AG20443 (cell line): ENCODE data around the gene IGIP.

Experiments used
- DNase-seq: peaks from one replicate; pipeline ENCODE4 v3.0.0; 2012; ENCODE audit warnings: low spot score, mixed read lengths

The IGIP gene

GRCh38 chr5:140111011-140111858, 14.5 kb upstream of the IGIP start:
- DNase-seq = no peak

- no peak for DNase-seq
These were observed 13.7 kb upstream of the IGIP start for GRCh38 chr5:140111859-140112551.

GRCh38 chr5:140112685-140113179, 13.0 kb upstream of the IGIP start:
- peak; percentile 13 for DNase-seq

- peak; percentile 22 for DNase-seq
These were observed 12.5 kb upstream of the IGIP start for GRCh38 chr5:140113180-140113698.

- peak; percentile 96 for DNase-seq
These were observed 12.0 kb upstream of the IGIP start, which contains the start of gene PURA for GRCh38 chr5:140113699-140114263. PURA (plus strand) TSS chr5:140114109; CDS start chr5:140114182, 73 bp downstream.

- peak; percentile 66 for DNase-seq
These were observed 11.2 kb upstream of the IGIP start for GRCh38 chr5:140114341-140115185.

- no peak for DNase-seq
These were observed 10.6 kb upstream of the IGIP start for GRCh38 chr5:140115186-140115500.

GRCh38 chr5:140116716-140117115, 9.0 kb upstream of the IGIP start:
- no peak for DNase-seq

GRCh38 chr5:140117523-140117922, 8.2 kb upstream of the IGIP start:
- no peak for DNase-seq

GRCh38 chr5:140118302-140118936, 7.3 kb upstream of the IGIP start:
- no peak for DNase-seq

GRCh38 chr5:140126315-140127012, 727 bp downstream of the IGIP start:
- DNase-seq = no peak

GRCh38 chr5:140128376-140128775, 2.6 kb downstream of the IGIP start:
- DNase-seq = no peak

GRCh38 chr5:140130949-140131733, 5.4 kb downstream of the IGIP start:
- DNase-seq = no peak

GRCh38 chr5:140131967-140132409, 6.3 kb downstream of the IGIP start:
- peak; percentile 89 for DNase-seq

- no peak for DNase-seq
These were observed 7.9 kb downstream of the IGIP start for GRCh38 chr5:140133514-140134167.

- DNase-seq = no peak
These were observed 8.7 kb downstream of the IGIP start for GRCh38 chr5:140134277-140134935.

GRCh38 chr5:140135127-140135526, 9.4 kb downstream of the IGIP start:
- no peak for DNase-seq

- no peak for DNase-seq
These were observed 10.9 kb downstream of the IGIP start for GRCh38 chr5:140136624-140137023.

GRCh38 chr5:140140435-140140834, 14.7 kb downstream of the IGIP start:
- DNase-seq = no peak
